GM18508 (cell line): ENCODE measurements around the gene THTPA.

Experiments
- ATAC-seq: cut with Tn5 transposase; IDR thresholded peaks from one replicate; pipeline ENCODE4 v1.9.1; 2021; ENCODE audit warnings: moderate number of reproducible peaks; ENCODE audit not compliant: insufficient read depth, unreplicated experiment

THTPA gene

DNA sequence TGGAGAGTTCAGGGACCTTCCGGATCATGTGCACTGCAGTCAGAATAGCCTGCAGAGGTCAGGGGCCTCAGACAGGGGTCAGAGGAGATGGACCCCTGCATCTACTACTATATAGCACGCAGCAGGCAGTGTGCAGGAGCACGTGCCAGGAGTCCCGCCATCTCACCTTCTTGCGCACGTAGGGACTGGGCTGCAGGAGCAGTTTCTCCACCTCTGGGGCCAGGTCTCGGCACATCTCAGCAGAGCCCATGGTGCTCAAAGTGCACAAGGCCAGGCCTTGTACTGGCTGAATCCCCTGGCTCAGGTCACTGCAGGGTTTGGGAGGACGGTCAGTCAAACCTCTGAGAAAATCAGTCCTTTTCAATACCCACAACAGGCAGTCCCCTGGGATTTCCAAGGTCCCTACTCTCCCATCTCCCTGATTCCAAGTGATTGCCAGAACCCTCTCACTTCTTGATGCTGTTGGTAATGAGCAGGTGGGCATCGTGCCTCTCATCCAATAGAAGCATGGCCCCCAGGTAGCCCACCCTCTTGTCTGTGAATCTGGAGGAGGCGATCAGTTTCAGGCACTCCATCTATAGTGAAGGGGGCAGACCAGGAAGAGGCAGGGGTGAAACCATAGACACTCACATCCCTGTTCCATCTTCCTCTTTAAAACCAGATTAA lies 10.2 kb downstream of the THTPA start:
- ATAC-seq: no peak

DNA sequence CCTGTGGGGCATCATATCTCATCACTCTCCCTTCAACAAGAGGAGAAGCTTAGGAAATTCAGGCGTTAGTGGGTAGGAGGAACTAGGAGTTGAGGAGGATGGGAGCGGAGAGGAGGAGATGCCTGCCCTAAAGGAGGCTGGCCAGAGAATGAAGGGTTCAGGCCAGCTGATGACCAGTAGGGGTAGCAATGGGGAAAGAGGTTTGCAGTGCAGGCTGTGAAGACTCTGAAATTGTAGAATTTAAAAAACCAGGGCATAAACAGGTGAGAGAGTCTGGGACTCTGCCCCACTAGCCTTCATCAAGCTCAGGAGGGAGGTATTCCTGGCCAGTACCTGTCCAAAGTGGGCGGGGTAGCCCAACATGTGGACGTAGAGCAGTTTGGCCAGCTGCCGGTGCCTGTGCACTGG lies 10.7 kb downstream of the THTPA start:
- no peak for ATAC-seq

DNA sequence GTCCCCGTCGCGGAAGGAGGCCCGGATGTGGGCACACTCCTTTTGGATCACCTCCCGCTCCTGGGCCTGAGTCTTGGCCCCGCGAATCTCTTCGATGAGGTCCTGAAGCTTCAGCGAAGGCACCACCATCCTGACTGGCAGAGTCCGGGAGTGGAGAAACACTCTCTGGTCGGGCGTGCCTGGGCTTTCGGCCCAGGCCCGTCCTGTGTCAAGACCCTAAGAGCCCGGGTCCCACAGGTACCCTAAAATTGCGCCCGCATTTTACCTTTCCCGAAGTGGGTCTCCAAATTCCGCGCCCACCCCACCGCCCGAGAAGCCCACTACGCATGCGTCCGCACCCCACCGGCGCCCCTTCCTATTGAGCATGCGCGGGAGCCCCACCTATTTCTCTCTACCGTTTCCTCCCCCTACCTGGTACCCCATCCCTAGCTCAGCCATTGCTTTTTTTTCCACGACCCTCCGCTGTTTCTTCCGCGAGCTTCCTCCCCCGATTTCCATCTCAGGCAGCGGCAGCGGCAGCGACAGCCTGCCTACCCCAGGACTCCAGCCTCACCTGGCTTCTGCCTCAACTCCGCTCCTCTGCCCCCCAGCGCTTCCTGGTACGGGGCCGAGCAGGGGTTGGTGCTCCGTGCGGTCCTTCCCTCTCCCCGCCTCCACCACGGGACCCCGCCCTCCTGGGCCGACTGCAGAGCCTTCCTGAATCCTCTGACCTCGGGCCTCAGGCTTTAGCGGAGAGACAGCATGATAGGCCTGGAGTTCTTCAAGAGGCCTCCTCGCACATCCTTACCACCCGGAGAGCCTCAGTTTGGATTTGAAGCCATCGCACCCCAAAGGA lies 11.3 kb downstream of the THTPA start, which contains the start of gene AP1G2:
Gene AP1G2, minus strand, starts transcription at position 606 of the 835 bp plus-strand sequence. Its CDS starts 477 bp downstream, at position 129.
- no peak for ATAC-seq

DNA sequence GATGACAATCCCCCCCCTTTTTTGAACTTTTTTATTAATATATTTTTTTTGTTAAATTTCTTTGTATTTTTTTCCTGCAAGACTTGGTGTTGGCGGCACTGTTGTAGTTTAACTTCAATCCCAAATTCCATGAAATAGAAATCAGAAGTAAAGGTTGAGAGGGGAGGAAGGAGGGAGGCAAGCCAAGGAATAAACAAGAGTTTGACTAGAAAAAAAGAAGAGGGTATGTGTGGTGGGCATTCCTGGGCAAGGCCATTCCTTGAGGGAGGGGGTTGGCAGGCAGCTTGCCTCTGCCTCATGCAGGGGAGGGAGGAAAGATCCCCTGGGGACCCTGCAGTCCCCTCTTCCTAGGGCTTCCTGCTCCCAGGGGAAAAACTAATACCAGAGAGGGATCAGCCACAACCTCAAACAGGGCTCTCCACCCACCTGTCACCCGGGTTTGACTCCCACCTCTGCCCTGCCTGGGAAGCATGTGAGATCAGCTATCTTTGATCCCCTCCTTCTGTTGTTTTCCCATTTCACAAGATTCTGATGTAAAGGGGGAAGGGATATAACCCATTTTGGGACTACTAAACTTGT lies 12.0 kb downstream of the THTPA start:
- no peak for ATAC-seq

DNA sequence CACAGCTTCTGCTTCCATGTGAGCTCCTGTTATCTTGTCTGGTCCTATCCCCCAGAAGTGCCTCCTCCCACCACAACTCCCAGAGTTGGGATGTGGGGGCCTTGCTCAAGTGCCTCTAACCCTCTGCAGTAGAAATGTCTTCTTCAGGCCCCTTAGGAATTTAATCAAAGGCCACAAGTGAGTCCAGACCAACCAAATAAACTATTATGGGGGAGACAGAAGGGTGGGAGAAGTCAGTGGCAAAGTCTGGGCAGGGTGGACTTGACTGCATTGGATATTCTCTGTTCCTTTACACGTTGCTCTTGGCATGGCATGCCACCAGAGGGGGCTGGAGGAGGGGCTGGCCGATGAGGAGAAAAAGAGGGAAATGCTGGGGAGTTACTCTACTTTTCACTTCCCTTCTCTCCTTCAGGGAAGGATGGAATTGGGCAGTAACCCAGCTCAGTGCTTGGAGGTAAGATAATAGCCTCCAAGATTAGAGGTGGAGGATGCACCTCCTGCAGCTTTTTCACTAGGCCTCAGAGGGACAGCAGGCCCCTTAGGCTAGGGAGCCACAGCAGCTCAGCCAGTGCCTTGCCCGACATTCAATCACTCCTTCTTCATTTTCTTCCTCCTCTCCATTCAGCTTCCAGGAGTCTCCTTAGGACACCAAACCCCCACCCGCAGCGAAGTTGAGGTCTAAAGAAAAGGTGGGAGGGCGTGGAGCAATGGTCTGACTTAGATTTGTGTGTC lies 12.7 kb downstream of the THTPA start:
- no peak for ATAC-seq

DNA sequence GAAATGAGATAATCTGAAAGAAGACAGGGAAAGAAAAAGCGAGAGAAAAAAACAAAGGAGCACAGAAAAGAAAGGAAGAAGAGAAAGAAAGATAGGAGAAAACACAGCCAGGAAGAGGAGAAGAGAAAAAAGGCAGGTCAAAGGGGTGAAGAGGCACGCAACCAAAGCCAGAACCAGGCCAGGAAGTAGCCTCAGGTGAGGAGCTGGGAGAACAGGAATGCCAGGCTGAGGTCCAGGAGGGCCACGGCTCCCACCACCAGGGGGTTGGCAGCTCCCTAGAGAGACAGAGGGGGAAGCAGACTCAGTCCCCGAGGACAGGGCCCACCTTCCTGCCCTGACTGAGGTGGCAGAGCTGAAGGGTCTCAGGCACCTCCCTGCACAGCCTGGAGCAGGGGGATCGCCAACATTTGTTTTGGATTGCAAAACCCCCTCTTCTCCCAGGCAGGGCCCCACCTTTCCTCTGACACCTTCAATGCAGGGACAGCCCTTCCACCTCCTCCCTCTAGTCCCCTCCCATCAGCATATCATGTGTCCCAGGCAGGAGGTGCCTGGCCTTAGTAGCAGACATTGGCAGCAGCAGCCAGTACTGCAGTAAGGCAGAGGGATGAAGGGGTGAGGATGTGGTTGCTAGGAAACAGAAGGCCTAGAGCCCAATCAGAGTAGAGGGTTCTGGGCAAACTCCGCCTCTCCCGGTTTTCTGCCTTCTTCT lies 13.5 kb downstream of the THTPA start:
- ATAC-seq: no peak

DNA sequence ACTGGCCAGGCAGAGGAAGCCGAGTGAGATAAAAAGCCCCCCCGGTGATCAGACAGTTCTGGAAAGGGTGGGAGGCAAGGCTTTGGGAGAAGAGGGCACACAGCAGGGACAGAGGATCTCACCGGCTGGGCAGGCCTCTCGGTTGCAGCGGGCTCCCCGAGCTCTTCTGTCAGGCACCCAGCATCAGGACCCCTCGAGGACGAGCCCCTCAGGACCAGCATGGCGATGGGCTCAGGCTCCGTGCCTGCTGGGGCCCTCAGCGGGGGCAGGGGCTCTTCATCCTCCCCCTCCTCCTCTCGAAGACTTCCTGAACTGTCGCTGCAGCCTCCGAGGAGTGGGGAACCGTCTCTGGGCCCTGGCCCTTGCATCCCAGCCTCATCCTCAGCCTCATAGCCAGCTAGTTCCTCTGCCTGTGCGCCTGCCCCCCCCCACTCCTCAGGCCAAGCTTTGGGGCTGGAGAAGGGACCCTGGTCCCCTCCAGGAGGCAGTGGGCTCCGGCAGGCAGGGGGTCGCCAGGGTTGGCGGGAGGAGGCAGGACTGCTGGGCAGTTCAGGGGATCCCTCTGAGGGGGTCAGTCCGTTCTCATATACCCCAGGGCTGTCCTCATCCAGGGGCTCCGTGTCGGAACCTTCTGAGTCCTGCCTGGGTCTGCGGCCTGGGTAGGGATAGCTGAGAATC lies 14.9 kb downstream of the THTPA start:
- ATAC-seq: no peak

DNA sequence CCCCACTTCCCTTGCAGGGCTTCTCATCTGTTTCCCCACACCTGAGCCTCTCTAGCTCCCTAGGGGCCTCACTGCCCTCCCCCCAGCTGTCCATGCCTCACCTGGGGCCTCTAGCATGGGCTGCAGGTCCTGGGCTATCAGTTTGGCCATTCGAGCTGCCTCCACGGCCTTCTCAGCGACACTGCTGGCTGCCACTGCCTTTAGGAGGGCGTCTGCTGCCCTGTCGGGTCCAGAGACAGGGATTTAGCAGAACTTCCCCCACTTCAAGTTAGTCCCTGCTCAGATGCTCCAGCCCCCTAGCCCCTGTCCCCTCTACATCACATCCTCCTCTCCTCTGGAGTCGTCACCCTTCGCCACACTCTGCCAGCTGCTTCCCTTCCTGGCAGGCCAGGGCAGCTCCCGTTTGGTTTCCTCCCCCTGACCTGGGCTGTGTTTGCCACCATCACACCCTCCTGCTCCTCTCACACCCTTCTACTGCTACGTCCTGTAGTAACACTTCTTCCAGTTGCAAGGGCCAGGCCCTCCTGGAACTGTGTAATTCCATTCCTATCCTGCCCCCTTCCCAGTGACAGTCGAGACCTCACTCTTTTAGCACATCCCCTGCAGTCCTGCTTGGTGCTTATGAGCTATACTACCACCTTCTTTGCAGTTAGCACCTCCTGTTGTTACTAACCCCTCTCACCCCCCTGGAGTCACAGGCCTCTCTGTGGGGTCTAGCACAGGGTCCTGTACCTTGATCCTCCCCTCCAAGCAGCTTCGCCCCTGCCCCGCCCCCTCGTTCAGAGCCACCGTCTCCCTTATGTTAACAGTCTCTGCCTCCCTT lies 15.8 kb downstream of the THTPA start:
- no peak for ATAC-seq

DNA sequence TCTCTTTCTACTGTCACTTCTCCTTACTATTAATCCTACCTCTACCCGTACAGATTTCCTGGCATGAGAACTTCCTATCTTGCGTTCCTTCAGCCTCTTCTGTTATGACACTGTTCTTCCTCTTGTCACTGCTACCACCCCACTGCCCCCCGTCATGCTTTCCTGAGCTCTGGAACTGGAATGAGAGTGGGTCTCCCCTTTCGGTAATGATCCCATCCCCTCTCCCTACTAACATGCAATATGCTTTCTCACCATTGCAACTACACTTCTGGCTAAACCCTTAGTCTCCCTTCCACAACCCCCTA lies 16.4 kb downstream of the THTPA start:
- ATAC-seq: no peak

DNA sequence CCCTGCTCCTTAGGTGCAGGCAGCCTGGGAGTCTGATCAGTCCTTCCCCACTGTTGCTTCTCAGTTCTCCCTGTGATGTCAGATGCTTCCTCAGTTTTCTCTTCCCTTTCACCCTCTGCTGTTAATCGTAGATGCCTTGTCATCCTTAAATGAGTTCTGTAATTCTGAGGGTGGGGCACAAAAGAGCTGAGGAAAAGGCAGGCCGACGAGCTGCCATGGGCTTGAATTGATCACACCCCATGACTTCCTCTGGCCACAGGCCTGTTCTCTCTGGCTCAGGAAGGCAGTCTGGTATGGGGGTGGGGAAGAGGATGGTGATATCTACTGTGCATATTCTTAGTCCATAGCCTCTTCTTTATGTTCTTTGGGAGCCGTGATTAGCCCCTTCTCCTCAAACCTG lies 16.8 kb downstream of the THTPA start:
- no peak for ATAC-seq

DNA sequence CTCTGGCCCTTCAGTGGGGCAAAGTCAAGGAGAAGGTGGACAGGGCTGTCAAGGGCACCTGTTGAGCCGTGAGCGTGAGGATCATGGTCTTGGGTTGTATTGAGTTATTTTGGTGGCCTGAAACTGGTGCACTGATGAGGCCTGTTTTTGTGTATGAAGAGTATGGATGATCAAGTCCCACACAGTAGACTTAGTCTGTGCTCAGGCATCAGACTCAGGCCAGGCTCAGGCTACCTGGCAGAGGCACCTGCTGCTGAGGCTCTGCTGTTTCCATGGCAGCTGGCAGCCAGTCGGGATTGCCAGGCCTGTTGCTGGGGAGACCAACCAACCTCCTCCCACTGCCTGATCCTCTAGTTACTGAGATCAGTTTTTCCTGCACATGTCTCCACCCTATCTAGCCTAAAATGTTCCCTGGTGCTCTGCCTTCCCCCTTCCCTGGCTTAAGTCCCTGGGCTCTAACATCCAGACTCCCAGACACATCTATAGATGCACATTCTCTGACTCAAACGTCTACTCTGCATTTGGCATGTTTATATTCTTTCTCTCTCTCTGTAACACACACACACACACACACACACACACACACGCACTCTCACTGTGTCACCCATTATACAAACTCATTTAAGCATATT lies 17.4 kb downstream of the THTPA start:
- no peak for ATAC-seq

DNA sequence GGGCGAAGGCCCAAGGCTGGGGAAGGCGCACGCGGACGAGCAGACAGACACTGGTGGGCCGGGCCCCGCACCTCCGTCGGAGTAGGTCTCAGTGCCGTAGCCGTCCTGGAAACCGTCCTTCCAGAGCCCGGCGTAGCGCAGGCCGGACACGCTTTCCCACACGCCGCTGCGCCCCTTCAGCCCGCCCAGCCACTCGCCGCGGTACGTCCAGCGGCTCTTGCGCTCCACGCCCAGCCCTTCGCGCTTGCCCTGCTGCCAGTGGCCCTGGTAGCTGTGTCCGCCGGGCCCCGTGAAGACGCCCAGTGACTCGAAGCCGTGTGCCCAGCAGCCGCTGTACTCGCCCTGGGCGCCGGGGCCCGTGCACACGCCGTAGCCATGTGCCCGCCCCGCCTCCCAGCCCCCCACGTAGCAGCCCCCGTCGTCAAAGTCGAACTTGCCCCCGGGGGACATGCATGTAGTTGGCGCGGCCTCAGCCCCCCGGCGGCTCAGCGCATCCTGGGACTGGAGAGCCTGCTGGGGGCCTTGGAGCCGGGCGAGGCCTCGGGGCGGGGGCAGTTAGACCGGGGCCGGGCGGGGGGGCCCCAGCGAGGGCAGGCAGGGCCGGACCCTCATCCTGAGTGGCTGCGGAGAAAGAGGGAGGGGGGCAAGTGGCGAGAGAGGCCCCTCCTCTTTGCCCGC lies 21.1 kb downstream of the THTPA start:
- ATAC-seq: no peak

DNA sequence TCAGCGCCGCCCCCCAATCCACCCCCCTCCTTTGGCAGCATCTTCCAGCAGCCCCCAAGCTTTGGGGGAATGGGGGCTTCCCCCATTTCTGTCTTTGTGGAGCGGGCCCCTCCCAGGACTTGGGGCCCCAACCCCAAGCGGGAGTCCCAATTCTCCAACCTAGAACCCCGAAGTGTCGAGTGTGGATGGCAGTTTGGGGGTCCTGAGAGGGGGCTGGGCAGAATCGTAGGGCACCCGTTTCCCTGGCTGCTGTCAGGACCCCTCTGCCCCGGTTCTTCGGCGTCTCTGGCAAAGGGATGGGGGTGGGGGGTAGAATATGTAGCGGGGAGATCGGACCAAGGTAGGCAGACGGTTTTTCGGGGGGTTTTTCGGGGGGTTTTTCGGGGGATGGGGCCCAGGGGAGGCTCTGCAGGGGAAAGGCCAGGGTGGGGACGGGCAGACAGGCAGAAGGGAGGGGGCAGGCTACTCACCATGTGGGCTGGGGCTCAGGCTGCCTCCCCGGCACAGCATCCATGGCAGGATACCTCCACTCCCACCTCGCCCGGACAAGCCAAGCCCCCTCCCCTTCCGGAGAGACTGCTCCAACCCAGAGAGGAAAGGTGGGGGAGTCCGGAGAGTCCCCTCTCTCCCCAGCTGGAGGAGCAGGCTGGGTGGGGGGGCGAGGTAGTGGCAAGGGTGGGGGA lies 21.8 kb downstream of the THTPA start:
- no peak for ATAC-seq

DNA sequence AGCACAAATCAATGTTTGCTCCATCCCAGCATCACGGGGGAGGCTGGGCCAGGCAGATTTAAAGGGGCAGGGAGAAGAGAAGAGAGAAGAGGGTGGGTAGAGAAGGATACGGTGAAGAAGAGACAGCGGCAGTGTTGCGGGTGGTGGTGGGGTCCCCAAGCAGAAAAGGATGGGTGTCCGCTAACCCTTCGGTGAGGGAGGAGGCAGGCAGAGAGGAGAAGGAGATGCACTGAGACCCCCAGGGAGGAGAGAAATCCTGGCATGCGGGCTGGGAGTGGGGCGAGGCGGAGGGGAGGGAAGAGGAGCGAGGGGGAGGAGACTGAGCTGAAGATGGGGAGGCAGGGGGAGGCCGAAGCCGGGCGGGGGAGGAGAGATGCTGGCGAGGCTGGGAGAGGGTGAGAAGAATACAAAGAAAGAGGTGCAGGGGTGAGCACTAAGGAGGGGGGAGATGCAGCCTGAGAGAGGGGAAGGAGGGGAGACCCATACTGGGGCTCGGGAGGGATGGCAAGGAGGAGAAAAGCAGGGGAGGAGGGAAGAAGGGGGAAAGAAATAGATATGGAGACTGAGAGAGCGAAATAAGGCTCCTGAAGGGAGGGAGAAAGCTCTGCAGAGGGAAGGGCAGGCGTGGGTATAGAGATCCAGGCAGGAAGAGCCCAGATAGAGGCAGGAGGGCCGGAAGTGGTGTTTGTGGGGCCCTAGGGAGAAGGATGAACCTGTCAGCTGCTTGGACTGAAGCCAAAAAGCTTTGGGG lies 22.7 kb downstream of the THTPA start, which contains the start of gene JPH4:
Gene JPH4, minus strand, starts transcription at position 231 of the 751 bp plus-strand sequence. CDS start 1,337 bp downstream, outside the sequence.
- no peak for ATAC-seq

DNA sequence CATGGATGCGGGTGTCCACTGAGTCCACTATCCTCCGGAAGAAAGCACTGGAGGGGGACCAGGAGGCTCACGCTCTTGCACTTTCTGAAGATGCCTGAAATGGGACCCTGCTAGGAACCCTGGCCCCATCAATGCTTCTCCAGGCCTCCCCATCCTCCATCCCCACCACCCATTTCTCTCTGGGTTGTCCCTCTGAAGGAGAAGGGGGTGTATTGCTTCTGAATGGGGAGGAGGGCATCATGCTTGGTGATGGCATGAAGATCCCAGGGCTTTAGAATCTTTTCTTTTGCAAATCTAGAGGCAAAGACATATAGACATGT lies 23.2 kb downstream of the THTPA start:
- ATAC-seq: no peak

DNA sequence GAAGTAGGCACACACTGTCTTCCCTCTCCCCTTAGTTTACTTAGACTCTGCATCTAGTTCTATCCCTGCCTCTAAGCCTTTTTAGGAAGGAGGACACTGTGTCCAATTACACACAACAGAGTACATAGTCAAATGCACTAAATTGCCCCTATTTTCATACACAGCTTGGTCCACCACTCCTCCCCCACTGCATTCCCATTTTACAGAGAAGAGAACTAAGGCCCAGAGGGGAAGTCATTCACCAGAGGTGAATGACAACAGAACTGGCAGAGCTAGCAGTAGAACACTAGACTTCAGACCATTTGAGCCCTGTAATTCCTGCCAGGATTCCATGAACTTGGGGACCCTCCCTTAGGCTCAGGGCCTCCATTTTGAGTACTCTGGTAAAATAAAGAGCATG lies 23.7 kb downstream of the THTPA start:
- no peak for ATAC-seq
